GM19351 (cell line): ENCODE data around the gene TTC9C.
"Not testable (repeated sequence)": the region's sequence is repeated elsewhere in the genome, so short reads cannot be mapped to it uniquely, and the experiment has no call there.

Experiments
- ATAC-seq: cut with Tn5 transposase; IDR thresholded peaks from one replicate; pipeline ENCODE4 v1.9.1; 2021; ENCODE audit warnings: mild to moderate bottlenecking, moderate library complexity; ENCODE audit not compliant: unreplicated experiment

TTC9C gene

DNA sequence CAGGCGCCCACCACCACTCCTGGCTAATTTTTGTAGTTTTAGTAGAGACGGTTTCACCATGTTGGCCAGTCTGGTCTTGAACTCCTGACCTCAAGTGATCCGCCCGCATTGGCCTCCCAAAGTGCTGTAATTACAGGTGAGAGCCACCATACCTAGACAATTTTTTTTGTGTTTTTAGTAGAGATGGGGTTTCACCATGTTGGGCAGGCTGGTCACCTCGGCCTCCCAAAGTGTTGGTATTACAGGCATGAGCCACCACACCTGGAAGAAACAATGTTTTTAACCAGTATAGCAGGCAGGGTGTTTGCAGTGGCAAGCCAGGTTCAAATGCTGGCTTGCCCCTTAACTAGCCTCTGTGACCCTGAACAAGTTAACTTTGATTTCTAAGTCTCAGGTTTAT lies 21.6 kb downstream of the TTC9C start:
- not testable (repeated sequence) for ATAC-seq

DNA sequence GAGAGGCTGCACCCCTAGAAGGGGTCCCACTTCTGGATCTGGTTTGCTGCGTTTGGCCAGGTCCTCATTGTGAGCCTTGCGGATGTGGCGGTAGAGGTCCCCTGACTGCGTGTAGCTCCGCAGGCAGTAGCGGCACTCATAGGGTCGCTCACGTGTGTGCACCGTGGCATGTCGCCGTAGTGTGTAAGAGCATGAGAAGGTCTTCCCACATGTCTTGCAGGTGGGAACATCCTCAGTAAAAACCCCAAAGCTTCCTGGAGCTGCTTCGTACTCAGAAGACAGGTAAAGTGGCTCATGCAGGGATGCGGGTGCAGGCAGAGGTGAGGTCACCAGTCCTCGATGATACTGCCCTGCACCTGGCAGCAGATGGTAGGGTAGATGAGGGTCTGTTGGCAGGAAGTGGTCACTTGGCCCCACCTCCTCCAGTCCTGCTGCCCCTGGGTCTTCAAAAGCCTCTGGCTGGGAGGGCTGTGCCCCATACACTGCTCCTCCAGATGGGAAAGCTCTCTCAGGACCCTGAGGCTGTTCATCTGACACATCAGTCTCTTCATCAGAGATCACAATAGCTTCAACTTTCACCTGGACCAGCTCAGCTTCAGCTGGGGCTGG lies 24.0 kb downstream of the TTC9C start:
- ATAC-seq: no peak

DNA sequence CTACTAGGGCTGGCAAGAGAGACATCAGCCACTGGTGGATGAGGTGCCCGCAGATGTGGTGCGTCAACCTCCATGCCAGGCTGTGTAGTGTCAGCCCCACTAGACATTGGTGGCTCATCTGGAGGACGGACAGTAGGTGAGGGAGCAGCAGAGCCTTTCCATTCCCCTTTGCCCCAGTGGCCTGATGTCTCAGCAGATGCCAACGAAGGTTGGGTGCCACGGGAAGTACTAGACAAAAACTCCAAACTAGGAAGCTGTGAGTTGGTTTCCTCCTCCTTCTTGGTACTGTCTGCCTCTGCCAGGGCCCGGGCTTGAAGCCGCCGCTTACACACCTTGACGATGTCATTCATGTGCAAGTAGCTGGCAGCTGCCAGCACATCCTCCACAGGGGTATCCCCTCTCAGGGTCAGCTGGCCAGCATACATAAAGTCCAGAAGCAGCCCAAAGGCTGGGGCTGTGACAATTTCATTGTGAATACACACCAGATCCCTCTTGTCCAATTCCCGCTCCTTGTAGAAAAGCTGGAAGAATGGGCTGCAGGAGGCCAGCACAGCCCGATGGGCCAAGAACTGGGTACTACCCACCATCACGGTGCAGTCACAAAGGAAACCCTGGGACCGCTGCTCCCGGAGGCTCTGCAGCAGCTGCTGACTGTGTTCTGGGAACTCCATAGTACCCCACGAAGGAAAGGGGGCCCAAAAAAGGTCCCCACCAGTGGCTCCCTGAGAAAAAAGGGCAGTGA lies 24.9 kb downstream of the TTC9C start:
- ATAC-seq: peak; percentile 3

DNA sequence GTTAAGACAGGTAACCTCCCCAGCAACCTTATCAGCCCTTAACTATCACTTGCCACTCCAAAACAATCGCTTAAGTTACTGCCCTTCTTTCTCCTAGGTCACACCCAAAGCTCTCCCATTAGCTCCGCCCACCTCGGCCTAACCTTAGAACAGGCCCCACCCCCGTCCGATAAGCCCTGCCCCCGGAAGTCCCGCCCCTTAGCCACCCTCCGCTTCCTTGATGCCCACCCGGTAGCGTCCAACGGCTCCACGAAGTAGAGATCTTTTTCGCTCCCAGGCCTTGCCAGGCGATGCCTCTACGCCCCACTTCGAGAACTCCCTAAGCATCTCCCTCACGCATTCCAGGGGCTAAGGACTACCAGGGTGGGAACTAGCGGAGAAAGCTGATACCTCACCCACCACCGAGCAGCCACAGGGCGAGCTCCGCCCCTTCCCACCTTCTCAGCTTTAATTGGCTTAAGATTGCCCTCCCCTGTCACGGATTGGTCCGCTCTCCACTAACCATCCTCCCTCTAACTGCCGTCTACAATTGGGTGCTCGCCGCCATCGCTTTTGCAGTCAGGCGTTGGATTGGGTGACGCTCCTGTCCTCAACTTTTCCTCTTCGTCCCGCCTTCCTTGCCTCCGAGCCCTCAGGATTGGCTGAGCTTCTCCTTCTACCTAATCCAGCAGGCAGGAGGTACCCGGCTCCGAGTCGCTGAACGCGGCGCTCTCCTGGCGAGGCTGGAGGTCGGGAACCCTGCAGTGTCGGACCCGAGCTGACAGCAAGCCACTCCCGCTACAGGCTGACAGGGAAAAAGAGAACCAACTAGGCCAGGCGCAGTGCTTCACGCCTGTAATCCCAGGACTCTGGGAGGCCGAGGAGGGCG lies 25.7 kb downstream of the TTC9C start, which contains the start of gene ZBTB3:
TSS of gene ZBTB3 (minus strand) at position 425 of the 868 bp plus-strand sequence. CDS start 496 bp downstream, outside the sequence.
- peak; percentile 92 for ATAC-seq

DNA sequence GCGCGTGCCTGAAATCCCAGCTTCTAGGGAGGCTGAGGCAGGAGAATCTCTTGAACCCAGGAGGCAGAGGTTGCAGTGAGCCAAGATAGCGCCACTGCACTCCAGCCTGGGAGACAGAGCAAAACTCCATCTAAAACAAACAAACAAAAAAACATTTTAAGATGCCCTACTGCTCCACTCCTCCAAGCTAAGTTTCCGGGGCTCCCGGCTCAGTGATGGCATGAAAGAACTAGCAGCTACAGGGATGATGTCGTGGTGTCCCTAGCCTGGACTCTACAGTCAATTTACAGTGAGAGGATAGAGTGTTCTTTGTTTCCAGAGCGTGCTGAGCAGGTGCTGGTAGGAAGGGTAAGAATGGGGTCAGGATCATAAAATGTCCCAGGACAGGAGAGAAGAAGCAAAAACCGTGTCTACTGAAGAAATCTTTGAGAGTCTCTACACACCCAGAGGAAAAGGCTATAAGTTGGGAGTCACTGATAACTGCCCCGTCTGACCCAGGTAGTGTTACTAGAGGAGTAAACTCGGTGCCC lies 26.9 kb downstream of the TTC9C start:
- ATAC-seq: no peak

DNA sequence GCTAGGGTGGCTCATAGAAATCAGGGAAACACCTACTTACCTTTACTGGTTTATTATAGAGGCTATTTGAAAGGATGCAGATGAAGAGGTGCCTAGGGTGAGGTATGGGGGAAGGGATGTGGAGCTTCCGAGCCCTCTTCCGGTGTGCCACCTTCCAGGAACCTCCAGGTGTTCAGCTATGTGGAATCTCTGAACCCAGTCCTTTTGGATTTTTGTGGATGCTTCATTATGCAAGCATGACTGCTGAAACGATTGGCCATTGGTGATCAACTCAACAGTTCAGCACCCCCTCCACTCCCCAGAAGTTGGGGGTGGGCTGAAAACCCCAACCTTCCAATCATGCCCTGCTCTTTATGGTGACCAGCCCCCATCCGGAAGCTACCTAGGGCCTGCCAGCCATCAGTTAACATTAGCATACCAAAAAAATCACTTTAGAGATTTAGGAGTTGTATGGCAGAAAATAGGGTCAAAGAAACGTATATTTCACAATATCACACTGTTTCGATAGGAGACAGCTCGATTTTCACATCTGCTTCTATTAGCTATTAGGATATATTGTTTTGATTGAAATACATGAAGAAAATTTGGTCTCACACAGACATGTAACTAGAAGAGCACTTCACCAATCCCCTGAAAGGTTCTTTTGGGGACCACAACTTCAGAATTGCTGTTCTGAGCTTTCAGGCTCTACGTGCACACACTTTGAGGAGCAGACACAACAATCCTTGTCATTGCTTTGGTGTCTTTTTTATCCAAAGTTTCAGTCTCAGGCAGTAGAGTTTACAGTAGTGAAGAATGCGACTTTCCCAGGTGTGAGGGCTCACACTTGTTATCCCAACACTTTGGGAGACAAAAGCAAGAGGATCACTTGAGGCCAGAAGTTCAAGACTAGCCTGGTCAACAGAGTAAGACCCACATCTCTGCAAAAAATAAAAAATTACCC lies 29.8 kb downstream of the TTC9C start:
- no peak for ATAC-seq

DNA sequence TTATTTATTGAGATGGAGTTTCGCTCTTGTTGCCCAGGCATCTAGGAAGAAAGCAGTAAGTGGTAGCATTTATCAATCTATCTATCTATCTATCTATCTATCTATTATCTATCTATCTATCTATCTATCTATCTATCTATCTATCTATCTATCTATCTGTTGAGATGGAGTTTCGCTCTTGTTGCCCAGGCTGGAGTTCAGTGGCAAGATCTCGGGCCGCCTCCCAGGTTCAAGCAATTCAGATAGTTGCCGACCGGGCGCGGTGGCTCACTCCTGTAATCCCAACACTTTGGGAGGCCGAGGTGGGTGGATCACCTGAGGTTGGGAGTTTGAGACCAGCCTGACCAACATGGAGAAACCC lies 32.6 kb downstream of the TTC9C start:
- ATAC-seq: not testable (repeated sequence)

DNA sequence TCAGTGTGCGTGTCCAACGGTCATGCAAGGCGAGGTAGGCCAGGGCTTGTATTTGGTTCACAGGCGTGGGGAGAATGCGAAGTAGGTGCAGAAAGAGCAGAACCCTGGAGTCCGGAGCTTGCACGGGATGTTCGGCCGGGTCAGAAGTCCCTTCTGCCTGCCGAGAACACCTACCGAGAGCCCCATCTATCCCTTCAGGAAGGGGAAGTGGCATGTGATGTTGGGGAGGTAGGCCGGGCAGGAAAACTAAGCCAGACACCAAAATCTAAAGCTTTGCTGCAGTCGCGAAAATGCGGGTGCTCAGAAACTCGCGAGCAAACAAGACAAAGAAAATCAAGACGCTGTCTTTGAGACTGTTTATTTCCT lies 42.5 kb downstream of the TTC9C start:
- ATAC-seq: no peak

DNA sequence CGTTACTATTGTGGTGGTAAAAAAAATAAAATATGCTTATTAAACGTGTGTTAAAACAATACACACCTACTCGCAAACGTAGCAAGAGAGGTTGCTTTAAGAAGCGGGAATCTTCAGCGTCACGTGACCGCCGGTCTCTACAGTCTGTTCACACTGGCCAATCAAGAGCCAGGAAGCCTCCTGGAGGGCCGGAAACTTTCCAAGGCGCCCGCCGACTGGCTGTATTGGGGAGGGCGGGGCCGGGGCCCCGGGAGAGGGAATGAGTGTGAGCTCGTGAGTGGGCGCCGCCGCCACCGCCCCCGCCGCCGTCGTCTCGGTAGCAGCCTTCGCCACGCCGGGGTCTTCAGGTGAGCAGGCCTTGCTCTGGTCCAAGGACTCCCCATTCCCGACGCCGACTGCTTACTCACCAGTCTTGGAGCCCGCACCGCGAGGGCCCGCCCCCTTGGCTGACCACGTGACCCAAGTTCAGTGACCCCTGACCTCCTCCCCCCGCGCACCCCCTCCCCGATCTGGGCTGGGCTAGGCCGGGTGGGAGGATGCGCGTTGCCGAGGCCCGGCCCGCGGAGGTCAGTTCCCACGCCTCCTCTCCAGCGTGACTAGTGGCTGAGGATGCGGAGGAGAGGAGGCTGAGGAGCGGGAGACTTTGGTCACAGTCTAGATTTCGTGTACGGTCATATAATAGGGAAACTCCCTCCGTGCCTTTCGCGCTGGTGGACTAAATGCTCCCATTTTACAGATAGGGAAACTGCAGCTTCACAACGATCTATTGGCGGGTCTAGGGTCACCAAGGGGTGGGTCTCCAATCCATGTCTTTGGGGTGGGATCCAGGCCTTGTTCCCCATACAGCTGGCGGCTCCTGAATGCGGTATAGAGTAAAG lies 43.1 kb downstream of the TTC9C start, which contains the start of gene TAF6L:
TSS of gene TAF6L (plus strand) at position 253 of the 878 bp plus-strand sequence. CDS start 4,388 bp downstream, outside the sequence.
- peak; percentile 80 for ATAC-seq

DNA sequence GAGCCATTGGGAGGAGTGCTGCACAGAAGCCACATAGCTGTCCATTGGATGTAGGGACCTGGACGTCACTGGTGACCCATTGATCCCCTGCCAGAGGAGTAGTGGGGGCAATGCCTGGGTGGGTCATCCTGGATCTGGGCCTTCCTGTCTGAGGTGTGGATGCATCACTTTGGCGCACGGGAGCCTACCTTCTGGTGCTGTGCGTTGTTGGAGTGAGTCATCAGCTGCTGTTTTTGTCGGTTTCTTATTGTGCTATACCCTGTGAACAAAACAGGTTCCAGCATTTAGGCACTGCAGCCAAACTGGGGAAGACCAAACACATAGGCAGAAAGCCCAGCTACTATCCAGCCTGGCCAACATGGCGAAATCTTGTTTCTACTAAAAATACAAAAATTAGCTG lies 46.1 kb downstream of the TTC9C start:
- ATAC-seq: no peak

DNA sequence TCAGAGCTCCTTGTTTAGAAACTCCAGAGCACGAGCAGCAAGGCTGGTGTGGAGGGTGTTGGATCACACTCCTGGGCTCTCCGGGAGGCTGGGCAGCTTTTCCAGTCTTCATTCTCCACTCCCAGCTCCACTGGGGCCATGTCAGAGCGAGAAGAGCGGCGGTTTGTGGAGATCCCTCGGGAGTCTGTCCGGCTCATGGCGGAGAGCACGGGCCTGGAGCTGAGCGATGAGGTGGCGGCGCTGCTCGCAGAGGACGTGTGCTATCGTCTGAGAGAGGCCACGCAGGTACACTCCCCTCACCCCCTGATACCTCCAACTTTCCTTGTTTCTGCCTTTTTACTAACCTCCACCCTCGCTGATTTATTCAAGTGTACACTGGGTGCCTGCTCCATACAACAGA lies 47.4 kb downstream of the TTC9C start:
- no peak for ATAC-seq

DNA sequence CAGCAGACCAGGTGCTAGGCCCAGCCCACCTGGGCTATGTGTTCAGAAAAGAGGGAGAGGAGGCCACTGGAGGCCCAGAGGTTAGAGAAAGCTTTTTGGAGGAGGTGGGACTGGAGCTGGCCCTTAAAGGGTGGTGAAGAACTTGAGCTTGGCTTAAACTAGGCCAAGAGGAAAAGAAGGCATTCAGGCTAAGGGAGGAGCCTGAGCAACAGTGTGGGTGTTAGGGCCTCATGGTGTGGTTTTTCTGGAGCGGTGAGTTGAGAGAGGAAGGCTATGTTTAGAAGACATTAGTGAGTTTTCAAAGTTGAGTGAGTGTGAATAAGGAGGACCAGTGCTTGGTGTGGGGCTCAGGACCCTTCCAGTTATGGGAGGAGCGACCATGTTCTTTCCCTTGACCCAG lies 49.1 kb downstream of the TTC9C start:
- no peak for ATAC-seq

DNA sequence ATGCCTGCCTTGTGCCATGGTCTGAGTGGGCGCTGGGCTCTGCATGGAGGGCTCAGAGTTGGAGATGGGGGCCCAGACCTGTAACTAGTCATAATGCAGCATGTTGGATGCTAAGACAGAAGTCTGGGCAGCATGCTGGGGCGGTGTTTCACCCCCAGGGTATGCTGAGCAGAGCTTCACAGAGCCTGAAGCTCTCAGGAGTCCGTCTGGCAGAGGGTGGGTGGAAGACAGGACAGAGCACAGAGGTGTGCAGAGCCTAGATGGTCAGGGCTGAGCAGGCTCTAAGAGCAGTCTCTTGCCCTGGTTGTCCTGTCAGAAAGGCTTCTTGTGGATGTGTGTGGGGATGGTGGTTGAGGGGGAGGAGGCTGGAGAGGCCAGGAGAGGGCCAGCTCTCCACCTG lies 50.2 kb downstream of the TTC9C start:
- no peak for ATAC-seq

DNA sequence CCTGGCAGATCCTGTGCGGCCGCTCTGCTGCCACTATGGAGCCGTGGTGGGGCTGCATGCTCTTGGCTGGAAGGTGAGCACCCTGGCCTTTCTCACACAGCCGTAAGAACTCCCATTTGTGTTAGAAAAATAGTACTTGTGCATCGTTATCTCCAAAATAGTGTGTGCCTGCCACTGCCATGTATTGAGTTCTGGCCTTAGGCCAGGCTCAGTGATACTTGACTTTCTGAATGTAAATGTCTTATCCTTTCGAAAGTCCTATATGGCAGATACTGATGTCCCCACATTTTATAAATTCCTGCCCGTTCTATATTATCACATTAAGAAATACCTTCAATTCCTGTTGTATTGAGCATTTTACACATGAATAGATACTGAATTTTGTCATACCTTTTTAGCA lies 54.5 kb downstream of the TTC9C start:
- no peak for ATAC-seq

DNA sequence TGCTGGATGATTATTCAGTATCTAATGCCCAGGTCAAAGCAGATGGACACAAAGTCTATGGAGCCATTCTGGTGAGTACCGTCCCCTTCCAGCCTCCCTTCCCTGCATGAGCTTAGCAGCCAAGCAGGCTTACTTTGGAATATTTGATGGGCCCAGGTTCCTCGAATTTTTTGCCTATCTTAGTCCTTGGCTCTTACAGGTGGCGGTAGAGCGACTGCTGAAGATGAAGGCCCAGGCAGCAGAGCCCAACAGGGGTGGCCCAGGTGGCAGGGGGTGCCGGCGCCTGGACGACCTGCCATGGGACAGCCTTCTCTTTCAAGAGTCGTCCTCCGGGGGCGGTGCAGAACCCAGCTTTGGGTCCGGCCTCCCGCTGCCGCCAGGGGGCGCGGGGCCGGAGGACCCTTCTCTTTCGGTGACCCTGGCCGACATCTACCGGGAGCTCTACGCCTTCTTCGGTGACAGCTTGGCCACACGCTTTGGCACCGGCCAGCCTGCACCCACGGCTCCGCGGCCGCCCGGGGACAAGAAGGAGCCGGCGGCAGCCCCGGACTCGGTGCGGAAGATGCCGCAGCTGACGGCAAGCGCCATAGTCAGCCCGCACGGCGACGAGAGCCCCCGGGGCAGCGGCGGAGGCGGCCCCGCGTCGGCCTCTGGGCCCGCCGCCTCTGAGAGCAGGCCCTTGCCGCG lies 58.2 kb downstream of the TTC9C start:
- ATAC-seq: peak; percentile 75

DNA sequence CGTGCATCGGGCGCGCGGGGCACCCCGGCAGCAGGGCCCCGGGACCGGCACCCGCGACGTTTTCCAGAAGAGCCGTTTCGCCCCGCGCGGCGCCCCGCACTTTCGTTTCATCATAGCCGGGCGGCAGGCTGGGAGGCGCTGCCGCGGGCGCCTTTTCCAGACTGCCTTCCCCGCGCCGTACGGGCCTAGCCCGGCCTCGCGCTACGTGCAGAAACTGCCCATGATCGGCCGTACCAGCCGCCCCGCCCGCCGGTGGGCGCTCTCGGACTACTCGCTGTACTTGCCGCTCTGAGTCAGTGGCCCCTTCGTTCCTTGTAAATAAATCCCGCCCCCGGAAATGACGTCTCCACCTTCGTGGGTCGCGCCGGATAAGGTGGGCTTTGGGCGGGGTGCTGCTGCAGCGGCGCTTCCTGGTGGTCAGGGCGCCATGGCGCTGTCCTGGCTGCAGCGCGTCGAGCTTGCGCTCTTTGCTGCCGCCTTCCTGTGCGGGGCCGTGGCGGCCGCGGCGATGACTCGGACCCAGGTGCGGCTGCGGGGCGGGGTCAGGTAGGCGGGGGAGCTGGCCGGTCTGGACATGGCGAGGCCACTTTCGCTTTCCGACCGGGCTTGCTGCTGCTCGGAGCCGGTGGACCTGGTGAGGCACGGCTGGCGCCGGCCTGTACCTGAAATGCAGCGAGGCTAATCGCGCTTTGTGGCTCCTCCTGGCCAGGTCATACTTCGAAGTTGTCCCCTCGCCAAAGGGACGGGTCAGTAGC lies 58.9 kb downstream of the TTC9C start, which contains the start of gene TMEM179B:
TSS of gene TMEM179B (plus strand) at position 398 of the 755 bp plus-strand sequence. CDS start at position 428, 30 bp downstream.
- ATAC-seq: peak; percentile 62
